GM18511 (cell line): ENCODE results near the gene ELOVL5.
A peak's percentile ranks its signal among the peaks of the same experiment; 100 is the strongest.
"Not testable (repeated sequence)": the region's sequence is repeated elsewhere in the genome, so short reads cannot be mapped to it uniquely, and the experiment has no call there.

Experiments used
- ATAC-seq: cut with Tn5 transposase; IDR thresholded peaks from one replicate; pipeline ENCODE4 v1.9.1; 2021; ENCODE audit warnings: mild to moderate bottlenecking, moderate library complexity; ENCODE audit not compliant: unreplicated experiment

The ELOVL5 gene, protein sequence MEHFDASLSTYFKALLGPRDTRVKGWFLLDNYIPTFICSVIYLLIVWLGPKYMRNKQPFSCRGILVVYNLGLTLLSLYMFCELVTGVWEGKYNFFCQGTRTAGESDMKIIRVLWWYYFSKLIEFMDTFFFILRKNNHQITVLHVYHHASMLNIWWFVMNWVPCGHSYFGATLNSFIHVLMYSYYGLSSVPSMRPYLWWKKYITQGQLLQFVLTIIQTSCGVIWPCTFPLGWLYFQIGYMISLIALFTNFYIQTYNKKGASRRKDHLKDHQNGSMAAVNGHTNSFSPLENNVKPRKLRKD

GRCh38 chr6:53348371-53349208 lies at the start of gene ELOVL5:
TSS of gene ELOVL5 (minus strand) at chr6:53348950. CDS start at chr6:53295699, 53,251 bp downstream.
- ATAC-seq, result peak; percentile 80

GRCh38 chr6:53397283-53397682 lies 48.5 kb upstream of the ELOVL5 start:
- no peak for ATAC-seq

DNA sequence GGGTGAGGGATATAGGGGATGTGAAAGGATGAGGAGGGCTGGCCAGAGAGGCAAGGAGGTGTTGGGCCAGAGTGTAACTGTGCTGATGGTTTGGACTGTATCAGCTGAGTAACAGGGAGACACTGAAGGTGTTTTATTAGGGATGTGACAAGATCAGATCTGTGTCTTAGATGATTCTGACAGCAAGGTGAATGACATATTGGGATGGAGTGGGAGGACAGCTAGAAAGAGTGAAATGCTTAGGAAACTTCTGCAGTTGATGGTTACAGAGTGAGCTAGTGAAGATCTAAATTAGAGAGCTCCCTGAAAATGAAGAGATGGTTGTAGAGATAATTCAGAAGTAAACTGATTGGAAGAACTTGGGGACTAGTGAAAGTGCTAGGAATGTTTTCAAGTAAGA lies 47.2 kb upstream of the ELOVL5 start:
- no peak for ATAC-seq

GRCh38 chr6:53394704-53395103 lies 46.0 kb upstream of the ELOVL5 start:
- no peak for ATAC-seq

- ATAC-seq, result no peak
Measured at GRCh38 chr6:53391170-53391569, 42.4 kb upstream of the ELOVL5 start.

- ATAC-seq, result no peak
Measured at GRCh38 chr6:53390010-53390409, 41.3 kb upstream of the ELOVL5 start.

DNA sequence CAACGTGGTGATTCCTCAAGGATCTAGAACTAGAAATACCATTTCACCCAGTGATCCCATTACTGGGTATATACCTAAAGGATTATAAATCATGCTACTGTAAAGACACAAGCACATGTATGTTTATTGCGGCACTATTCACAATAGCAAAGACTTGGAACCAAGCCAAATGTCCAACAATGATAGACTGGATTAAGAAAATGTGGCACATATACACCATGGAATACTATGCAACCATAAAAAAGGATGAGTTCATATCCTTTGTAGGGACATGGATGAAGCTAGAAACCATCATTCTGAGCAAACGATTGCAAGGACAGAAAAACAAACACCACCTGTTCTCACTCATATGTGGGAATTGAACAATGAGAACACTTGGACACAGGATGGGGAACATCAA lies 39.9 kb upstream of the ELOVL5 start:
- not testable (repeated sequence) for ATAC-seq

- ATAC-seq, result no peak
Measured at GRCh38 chr6:53382421-53382820, 33.7 kb upstream of the ELOVL5 start.

DNA sequence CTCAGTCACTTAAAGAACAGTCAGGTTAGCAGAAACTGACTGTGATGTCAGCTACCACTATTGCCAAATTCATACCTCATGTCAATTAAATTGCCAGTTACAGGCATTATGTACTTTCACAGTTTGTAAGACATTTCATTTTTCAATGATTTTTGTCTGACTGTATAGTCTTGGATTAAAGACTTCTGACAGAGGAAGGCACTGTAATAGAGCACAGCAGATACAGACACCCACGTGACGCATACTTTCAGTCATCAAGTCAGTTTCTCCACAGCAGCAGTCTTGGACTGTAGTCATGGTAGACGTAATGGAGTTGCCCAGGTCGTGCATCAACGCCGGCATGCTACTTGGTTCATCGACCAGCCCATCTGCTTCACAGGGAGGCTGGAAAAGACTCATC lies 29.5 kb upstream of the ELOVL5 start:
- ATAC-seq, result no peak

DNA sequence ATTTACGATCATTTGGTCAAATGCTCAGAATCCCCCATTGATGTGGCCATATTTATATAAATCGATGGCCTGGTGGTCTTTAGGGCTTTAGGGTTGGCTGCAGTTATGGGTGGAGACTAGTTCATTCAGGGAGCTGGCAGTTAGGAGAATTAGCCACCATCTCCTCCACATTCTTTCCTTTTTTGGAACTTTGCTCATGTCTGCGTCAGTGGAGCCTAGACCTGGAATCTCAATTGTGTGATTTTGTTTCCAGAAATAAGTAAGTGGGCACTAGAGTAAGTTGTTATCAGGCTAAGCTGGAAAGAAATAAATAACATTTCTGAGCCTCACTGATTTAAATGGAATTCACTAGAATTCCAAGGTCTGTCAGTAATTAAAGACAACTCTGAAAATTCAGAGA lies 29.0 kb upstream of the ELOVL5 start:
- no peak for ATAC-seq

DNA sequence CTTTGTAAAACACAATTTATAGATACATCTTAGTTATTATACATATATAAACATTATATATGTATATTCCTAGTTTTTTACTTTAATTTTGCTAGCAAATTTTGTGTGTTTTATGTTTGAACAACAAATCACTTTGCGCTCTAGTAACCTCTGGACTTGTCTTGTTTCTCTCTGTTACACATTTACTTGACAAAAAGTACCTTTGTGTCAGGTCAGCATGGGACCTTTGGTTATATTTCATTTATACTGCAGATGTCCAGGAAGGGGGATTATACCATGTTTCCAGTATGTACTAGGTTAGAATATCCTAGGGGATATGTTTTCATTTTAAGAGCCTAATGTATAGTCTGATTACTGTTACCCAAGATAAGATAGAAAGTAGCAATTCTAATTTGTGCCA lies 28.5 kb upstream of the ELOVL5 start:
- ATAC-seq, result no peak

GRCh38 chr6:53376661-53377226 lies 28.0 kb upstream of the ELOVL5 start:
- ATAC-seq, result no peak

GRCh38 chr6:53375847-53376246 lies 27.1 kb upstream of the ELOVL5 start:
- no peak for ATAC-seq

- no peak for ATAC-seq
Measured at GRCh38 chr6:53373638-53374037, 24.9 kb upstream of the ELOVL5 start.

- ATAC-seq, result no peak
Measured at GRCh38 chr6:53369876-53370515, 21.2 kb upstream of the ELOVL5 start.

- ATAC-seq, result no peak
Measured at GRCh38 chr6:53369051-53369450, 20.3 kb upstream of the ELOVL5 start.

DNA sequence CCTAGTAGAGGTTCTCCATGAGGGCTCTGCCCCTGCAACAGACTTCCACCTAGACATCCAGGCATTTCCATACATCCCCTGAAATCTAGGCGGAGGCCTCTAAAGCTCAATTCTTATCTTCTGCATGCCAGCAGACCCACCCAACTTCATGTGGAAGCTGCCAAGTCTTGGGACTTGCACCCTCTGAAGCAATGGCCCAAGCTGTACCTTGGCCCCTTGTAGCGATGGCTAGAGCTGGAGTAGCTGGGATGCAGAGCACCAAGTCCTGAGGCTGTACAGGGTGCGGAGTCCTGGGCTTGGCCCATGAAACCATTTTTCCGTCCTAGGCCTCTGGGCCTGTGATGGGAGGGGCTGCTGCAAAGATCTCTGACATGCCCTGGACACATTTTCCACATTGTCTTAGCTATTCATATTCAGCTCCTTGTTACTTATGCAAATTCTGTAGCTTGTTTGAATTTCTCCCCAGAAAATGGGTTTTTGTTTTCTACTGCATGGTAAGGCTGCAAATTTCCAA lies 17.4 kb upstream of the ELOVL5 start:
- no peak for ATAC-seq

- ATAC-seq, result no peak
Measured at GRCh38 chr6:53363341-53364079, 14.8 kb upstream of the ELOVL5 start.

DNA sequence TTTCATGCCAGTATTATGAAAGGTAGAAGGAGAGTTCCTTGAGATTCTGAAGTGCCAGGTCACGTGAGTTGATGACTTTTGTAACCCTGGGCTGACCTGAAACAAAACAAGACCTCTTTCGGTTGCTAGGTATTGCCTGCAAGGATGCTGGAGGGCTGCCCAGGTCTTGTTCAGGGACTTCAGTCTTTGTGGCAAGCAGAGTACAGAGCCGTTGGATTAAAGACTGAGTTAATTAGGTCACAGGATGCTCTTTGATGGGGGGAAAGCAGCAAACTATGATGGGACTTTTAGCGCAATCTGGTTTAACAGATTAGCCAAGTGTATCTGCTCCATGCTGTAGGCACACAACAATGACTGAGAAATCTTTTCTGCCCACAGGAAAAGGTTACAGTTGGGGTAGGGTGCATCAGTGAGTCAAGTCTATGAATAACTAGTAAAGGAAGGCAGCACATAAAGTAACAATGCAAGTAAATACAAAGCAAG lies 12.8 kb upstream of the ELOVL5 start:
- no peak for ATAC-seq
